HG03025 (cell line): Measurements from ENCODE around the gene TTLL11.
"Not testable (repeated sequence)": the region's sequence is repeated elsewhere in the genome, so short reads cannot be mapped to it uniquely, and the experiment has no call there.

Experiments
- ATAC-seq: cut with Tn5 transposase; IDR thresholded peaks from one replicate; pipeline ENCODE4 v1.9.1; 2021; ENCODE audit warnings: mild to moderate bottlenecking, moderate library complexity; ENCODE audit not compliant: unreplicated experiment, low FRiP score

The TTLL11 gene

GRCh38 chr9:122085260-122085659, 7.8 kb downstream of the TTLL11 start:
- ATAC-seq = no peak

GRCh38 chr9:122084026-122084675, 9.0 kb downstream of the TTLL11 start:
- ATAC-seq = no peak

- ATAC-seq = no peak
These were observed 12.1 kb downstream of the TTLL11 start for GRCh38 chr9:122080986-122081385.

- ATAC-seq = no peak
These were observed 14.6 kb downstream of the TTLL11 start for GRCh38 chr9:122078557-122078956.

- ATAC-seq = no peak
These were observed 16.3 kb downstream of the TTLL11 start for GRCh38 chr9:122076773-122077172.

GRCh38 chr9:122076117-122076516, 17.0 kb downstream of the TTLL11 start:
- ATAC-seq = no peak

- no peak for ATAC-seq
These were observed 17.7 kb downstream of the TTLL11 start for GRCh38 chr9:122075135-122076030.

- no peak for ATAC-seq
These were observed 21.4 kb downstream of the TTLL11 start for GRCh38 chr9:122071715-122072114.

GRCh38 chr9:122070728-122071515, 22.2 kb downstream of the TTLL11 start:
- no peak for ATAC-seq

- ATAC-seq = not testable (repeated sequence)
These were observed 26.4 kb downstream of the TTLL11 start for GRCh38 chr9:122066680-122067079.

- no peak for ATAC-seq
These were observed 27.0 kb downstream of the TTLL11 start for GRCh38 chr9:122065923-122066629.

- no peak for ATAC-seq
These were observed 32.6 kb downstream of the TTLL11 start for GRCh38 chr9:122060481-122060880.

- no peak for ATAC-seq
These were observed 33.2 kb downstream of the TTLL11 start for GRCh38 chr9:122059955-122060324.

- no peak for ATAC-seq
These were observed 33.7 kb downstream of the TTLL11 start for GRCh38 chr9:122059214-122059954.

GRCh38 chr9:122058709-122059108, 34.4 kb downstream of the TTLL11 start:
- no peak for ATAC-seq

GRCh38 chr9:122058051-122058450, 35.1 kb downstream of the TTLL11 start:
- no peak for ATAC-seq

GRCh38 chr9:122057211-122057610, 35.9 kb downstream of the TTLL11 start:
- ATAC-seq = no peak

GRCh38 chr9:122056484-122056883, 36.6 kb downstream of the TTLL11 start:
- no peak for ATAC-seq

GRCh38 chr9:122055701-122056100, 37.4 kb downstream of the TTLL11 start:
- ATAC-seq = no peak
